ENCODE data around the gene TAS2R19. TPM values are rescaled to one million over a fixed set of nuclear protein-coding genes. Genes with fewer than 3 reads are reported as not detected.

The TAS2R19 gene
- total RNA-seq, 2 experiments from 2014 or later: 1.1 to 1.3 TPM

Other genes with a start within 250 kb of the TAS2R19 start
- gene TAS2R7, start 220.0 kb downstream of the TAS2R19 start, total RNA-seq: not detected
- gene TAS2R8, start 215.3 kb downstream of the TAS2R19 start, total RNA-seq: not detected
- gene TAS2R9, start 212.5 kb downstream of the TAS2R19 start, total RNA-seq: not detected
- gene TAS2R10, start 196.3 kb downstream of the TAS2R19 start, total RNA-seq: under 1 TPM; 0.30 to 0.35 TPM
- gene PRR4, start 173.1 kb downstream of the TAS2R19 start, total RNA-seq: under 1 TPM; 0.68 to 0.98 TPM
- gene PRH1, start 138.4 kb downstream of the TAS2R19 start, total RNA-seq: 10 to 100 TPM in 1 of 2 experiments, 1 to 10 TPM in 1; 9.7 to 10.8 TPM
- under 1 TPM; 0.23 to 0.25 TPM for gene TAS2R13, start 113.1 kb downstream of the TAS2R19 start, total RNA-seq
- not detected for gene PRH2, start 93.4 kb downstream of the TAS2R19 start, total RNA-seq
- gene TAS2R14, start 83.4 kb downstream of the TAS2R19 start, total RNA-seq: 1 to 10 TPM; 1.2 to 1.3 TPM
- under 1 TPM; 0.25 to 0.73 TPM for gene TAS2R50, start 35.7 kb downstream of the TAS2R19 start, total RNA-seq
- gene TAS2R20, start 24.3 kb downstream of the TAS2R19 start, total RNA-seq: under 1 TPM; 0.50 to 0.78 TPM
- 1 to 10 TPM; 1.7 to 1.9 TPM for gene TAS2R31, start 8.8 kb upstream of the TAS2R19 start, total RNA-seq
- under 1 TPM; 0.43 to 0.95 TPM for gene TAS2R46, start 39.7 kb upstream of the TAS2R19 start, total RNA-seq
- under 1 TPM; 0.55 to 0.63 TPM for gene TAS2R43, start 69.7 kb upstream of the TAS2R19 start, total RNA-seq
- 1 to 10 TPM; 1.6 to 1.7 TPM for gene TAS2R30, start 112.0 kb upstream of the TAS2R19 start, total RNA-seq
- 1 to 10 TPM; 8.3 TPM for gene SMIM10L1, start 148.6 kb upstream of the TAS2R19 start, total RNA-seq
- gene TAS2R42, start 164.3 kb upstream of the TAS2R19 start, total RNA-seq: not detected
- gene PRB3, start 247.1 kb upstream of the TAS2R19 start, total RNA-seq: not detected

All from activated CD4-positive, alpha-beta memory T cell treated with anti-CD3 and anti-CD28 coated beads, Interleukin-2, amount 10 ng/mL, durations not matched to agents 7 days and 5 days (primary cell).